WTC11 (cell line): ENCODE data around the gene GPR39. TPM values are rescaled to one million over a fixed set of nuclear protein-coding genes. Genes with fewer than 3 reads are reported as not detected.

Experiments
- ATAC-seq: fragments of 200-7000 bp; cut with Tn5 transposase; 2 replicates; pipeline ENCODE4 v1.10.0; 2021; ENCODE audit warnings: mild to moderate bottlenecking, moderate library complexity
- CTCF ChIA-PET: fragments of 300-600 bp; sonication (Branson Sonifier 250); formaldehyde crosslinking; loops from one replicate; lab custom pipeline; 2021; ENCODE audit warnings: antibody characterized with exemption; lab: Charles Lee
- POLR2A ChIA-PET: fragments of 350-600 bp; sonication (Branson Sonifier 250); formaldehyde crosslinking; loops from one replicate; lab custom pipeline; 2021; ENCODE audit warnings: antibody characterized with exemption; lab: Charles Lee
- DNase-seq: peaks from one replicate; pipeline ENCODE4 v3.0.0; 2021; ENCODE audit warnings: low spot score
- H3K27ac Mint-ChIP-seq: 2 replicates; pipeline ENCODE4 v1.8.0; 2021; ENCODE audit warnings: mixed read lengths
- H3K27me3 Mint-ChIP-seq: 2 replicates; pipeline ENCODE4 v1.8.0; 2021; ENCODE audit warnings: low read depth, mild to moderate bottlenecking, moderate library complexity, mixed read lengths
- H3K36me3 Mint-ChIP-seq: 2 replicates; pipeline ENCODE4 v1.8.0; 2021; ENCODE audit warnings: mixed read lengths
- H3K4me1 Mint-ChIP-seq: 2 replicates; pipeline ENCODE4 v1.8.0; 2022; ENCODE audit warnings: mixed read lengths
- H3K4me3 Mint-ChIP-seq: 2 replicates; pipeline ENCODE4 v1.8.0; 2021; ENCODE audit warnings: mild to moderate bottlenecking, moderate library complexity, mixed read lengths
- H3K9me3 Mint-ChIP-seq: 2 replicates; pipeline ENCODE4 v1.8.0; 2021; ENCODE audit warnings: mixed read lengths
- CREM ChIP-seq: sonication (generic); formaldehyde crosslinking; IDR thresholded peaks from 2 replicates; pipeline ENCODE4 v1.8.1; 2022; ENCODE audit warnings: mild to moderate bottlenecking, missing genetic modification reagents, moderate library complexity
- EMX1 ChIP-seq: fragments of 250-450 bp; sonication (Bioruptor Pico); IDR thresholded peaks from 2 replicates; pipeline ENCODE4 v1.8.0; 2021; ENCODE audit warnings: mild to moderate bottlenecking
- FOXP1 ChIP-seq: sonication (generic); formaldehyde crosslinking; IDR thresholded peaks from 2 replicates; pipeline ENCODE4 v1.8.0; 2022; ENCODE audit warnings: missing genetic modification reagents, mild to moderate bottlenecking, moderate library complexity, borderline replicate concordance
- GABPB1 ChIP-seq: sonication (generic); formaldehyde crosslinking; IDR thresholded peaks from 2 replicates; pipeline ENCODE4 v1.8.1; 2023; ENCODE audit warnings: mild to moderate bottlenecking, missing genetic modification reagents
- NR1H2 ChIP-seq: sonication (generic); formaldehyde crosslinking; IDR thresholded peaks from 2 replicates; pipeline ENCODE4 v1.9.0; 2021; ENCODE audit warnings: mild to moderate bottlenecking, moderate library complexity, missing genetic modification reagents
- RELA ChIP-seq: sonication (generic); formaldehyde crosslinking; IDR thresholded peaks from 2 replicates; pipeline ENCODE4 v1.8.1; 2022; ENCODE audit warnings: missing genetic modification reagents, mild to moderate bottlenecking, borderline replicate concordance
- RORB ChIP-seq: fragments of 250-450 bp; sonication (Bioruptor Pico); IDR thresholded peaks from 2 replicates; pipeline ENCODE4 v1.9.0; 2021; ENCODE audit warnings: mild to moderate bottlenecking
- SP1 ChIP-seq: sonication (generic); formaldehyde crosslinking; conservative IDR thresholded peaks from 2 replicates; pipeline ENCODE4 v1.8.1; 2022; ENCODE audit warnings: missing genetic modification reagents
- ZNF263 ChIP-seq: sonication (generic); formaldehyde crosslinking; IDR thresholded peaks from 2 replicates; pipeline ENCODE4 v1.8.1; 2022; ENCODE audit warnings: low read depth, mild to moderate bottlenecking, moderate library complexity, missing genetic modification reagents
- total RNA-seq: library from RNA; stranded (reverse); gene quantifications from 3 replicates; pipeline ENCODE4 v1.2.3, GENCODE V29; 2021
- TF ChIP-seq, protein P1 (sequence below): sonication (generic); formaldehyde crosslinking; conservative IDR thresholded peaks from 2 replicates; pipeline ENCODE4 v1.8.1; 2022; ENCODE audit warnings: mild to moderate bottlenecking, missing genetic modification reagents
- TF ChIP-seq, protein P2 (sequence below): sonication (generic); formaldehyde crosslinking; IDR thresholded peaks from 2 replicates; pipeline ENCODE4 v1.8.1; 2023; ENCODE audit warnings: mild to moderate bottlenecking, missing genetic modification reagents
- TF ChIP-seq, protein P3 (sequence below): sonication (generic); formaldehyde crosslinking; IDR thresholded peaks from 2 replicates; pipeline ENCODE4 v1.8.0; 2023; ENCODE audit warnings: missing genetic modification reagents
- TF ChIP-seq, protein P4 (sequence below): sonication (generic); formaldehyde crosslinking; IDR thresholded peaks from 2 replicates; pipeline ENCODE4 v1.8.1; 2022; ENCODE audit warnings: mild to moderate bottlenecking, moderate library complexity, missing genetic modification reagents
- TF ChIP-seq, protein P5 (sequence below): sonication (generic); formaldehyde crosslinking; IDR thresholded peaks from 2 replicates; pipeline ENCODE4 v1.8.0; 2022; ENCODE audit warnings: mild to moderate bottlenecking, missing genetic modification reagents
- TF ChIP-seq, protein P6 (sequence below): sonication (generic); formaldehyde crosslinking; IDR thresholded peaks from 2 replicates; pipeline ENCODE4 v1.8.1; 2022; ENCODE audit warnings: low read depth, missing genetic modification reagents, borderline replicate concordance
- TF ChIP-seq, protein P7 (sequence below): sonication (generic); formaldehyde crosslinking; IDR thresholded peaks from 2 replicates; pipeline ENCODE4 v1.8.0; 2022; ENCODE audit warnings: mild to moderate bottlenecking, missing genetic modification reagents

Gene GPR39
- total RNA-seq, 1 experiment from 2014 or later: 0.74 TPM

DNA sequence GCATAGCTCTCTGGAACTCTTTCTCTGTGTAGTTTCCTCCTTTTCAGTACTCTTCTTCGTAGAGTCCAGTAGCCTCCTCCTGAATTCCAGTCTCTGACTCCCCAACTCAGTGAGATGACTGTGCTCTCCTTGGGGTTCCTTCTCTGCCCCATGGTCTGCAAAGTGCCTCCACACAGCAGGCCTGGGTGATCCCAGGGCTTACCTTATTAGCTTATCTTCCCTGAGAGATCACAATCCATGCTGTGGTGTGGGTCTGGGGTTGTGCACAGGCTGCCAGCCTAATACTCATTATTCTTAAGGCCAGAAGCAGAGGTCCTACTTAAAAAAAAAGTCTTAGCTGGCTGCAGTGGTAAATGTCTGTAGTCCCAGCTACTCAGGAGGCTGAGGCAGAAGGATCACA lies 4.6 kb upstream of the GPR39 start:
- Mint-ChIP-seq H3K36me3 (no peaks in the 10 kb centered on the region), H3K9me3 (no peaks in the 10 kb centered on the region), H3K27ac (no peak overlapping the region), H3K4me3 (no peak overlapping the region), H3K4me1 (peaks cover 24% of the 10 kb centered on the region), H3K27me3 (peaks cover 38% of the 10 kb centered on the region)
- CTCF ChIA-PET: no interaction called here
- POLR2A ChIA-PET: no interaction called here
- DNase-seq: no peak
- ATAC-seq: no peak
- TF ChIP-seq RORB: no peak
- no peak for TF ChIP-seq NR1H2
- TF ChIP-seq CREM (CRISPR knock-in tag): no peak
- TF ChIP-seq SP1 (CRISPR knock-in tag): no peak
- TF ChIP-seq, protein P1, sequence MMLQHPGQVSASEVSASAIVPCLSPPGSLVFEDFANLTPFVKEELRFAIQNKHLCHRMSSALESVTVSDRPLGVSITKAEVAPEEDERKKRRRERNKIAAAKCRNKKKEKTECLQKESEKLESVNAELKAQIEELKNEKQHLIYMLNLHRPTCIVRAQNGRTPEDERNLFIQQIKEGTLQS (CRISPR knock-in tag): no peak
- TF ChIP-seq, protein P2, sequence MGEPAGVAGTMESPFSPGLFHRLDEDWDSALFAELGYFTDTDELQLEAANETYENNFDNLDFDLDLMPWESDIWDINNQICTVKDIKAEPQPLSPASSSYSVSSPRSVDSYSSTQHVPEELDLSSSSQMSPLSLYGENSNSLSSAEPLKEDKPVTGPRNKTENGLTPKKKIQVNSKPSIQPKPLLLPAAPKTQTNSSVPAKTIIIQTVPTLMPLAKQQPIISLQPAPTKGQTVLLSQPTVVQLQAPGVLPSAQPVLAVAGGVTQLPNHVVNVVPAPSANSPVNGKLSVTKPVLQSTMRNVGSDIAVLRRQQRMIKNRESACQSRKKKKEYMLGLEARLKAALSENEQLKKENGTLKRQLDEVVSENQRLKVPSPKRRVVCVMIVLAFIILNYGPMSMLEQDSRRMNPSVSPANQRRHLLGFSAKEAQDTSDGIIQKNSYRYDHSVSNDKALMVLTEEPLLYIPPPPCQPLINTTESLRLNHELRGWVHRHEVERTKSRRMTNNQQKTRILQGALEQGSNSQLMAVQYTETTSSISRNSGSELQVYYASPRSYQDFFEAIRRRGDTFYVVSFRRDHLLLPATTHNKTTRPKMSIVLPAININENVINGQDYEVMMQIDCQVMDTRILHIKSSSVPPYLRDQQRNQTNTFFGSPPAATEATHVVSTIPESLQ (CRISPR knock-in tag): no peak
- TF ChIP-seq, protein P3, sequence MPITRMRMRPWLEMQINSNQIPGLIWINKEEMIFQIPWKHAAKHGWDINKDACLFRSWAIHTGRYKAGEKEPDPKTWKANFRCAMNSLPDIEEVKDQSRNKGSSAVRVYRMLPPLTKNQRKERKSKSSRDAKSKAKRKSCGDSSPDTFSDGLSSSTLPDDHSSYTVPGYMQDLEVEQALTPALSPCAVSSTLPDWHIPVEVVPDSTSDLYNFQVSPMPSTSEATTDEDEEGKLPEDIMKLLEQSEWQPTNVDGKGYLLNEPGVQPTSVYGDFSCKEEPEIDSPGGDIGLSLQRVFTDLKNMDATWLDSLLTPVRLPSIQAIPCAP (CRISPR knock-in tag): no peak
- TF ChIP-seq, protein P4, sequence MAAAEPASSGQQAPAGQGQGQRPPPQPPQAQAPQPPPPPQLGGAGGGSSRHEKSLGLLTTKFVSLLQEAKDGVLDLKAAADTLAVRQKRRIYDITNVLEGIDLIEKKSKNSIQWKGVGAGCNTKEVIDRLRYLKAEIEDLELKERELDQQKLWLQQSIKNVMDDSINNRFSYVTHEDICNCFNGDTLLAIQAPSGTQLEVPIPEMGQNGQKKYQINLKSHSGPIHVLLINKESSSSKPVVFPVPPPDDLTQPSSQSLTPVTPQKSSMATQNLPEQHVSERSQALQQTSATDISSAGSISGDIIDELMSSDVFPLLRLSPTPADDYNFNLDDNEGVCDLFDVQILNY: no peak

DNA sequence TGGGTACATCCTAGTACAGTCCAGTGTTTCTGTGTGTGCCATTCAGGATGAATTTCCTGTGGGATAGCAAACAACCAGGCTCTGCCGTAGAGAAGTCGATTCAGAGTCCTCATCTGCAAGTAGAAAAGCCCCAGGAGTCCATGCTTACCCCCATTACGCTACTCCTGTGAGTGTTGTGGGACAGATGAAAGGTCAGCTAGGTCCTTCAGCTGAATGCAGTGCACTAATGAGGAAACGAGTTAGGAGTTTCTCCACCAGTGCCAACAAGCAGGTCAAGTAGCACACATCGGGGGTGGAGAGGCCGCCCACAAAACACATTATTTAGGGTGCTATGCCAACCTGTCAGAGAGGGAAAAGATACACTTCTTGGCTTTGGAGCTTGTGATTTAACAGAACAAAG lies 2.5 kb upstream of the GPR39 start:
- no peak for DNase-seq
- H3K36me3 Mint-ChIP-seq: no peaks in the 10 kb centered on the region
- POLR2A ChIA-PET: no interaction called here
- ATAC-seq: no peak
- H3K27ac Mint-ChIP-seq: no peak overlapping the region
- peaks cover 58% of the 10 kb centered on the region for H3K27me3 Mint-ChIP-seq
- CTCF ChIA-PET: no interaction called here
- peaks cover 23% of the 10 kb centered on the region for H3K4me1 Mint-ChIP-seq
- TF ChIP-seq ZNF263 (no peak), FOXP1 (CRISPR knock-in tag) (no peak)
- TF ChIP-seq, protein P5, sequence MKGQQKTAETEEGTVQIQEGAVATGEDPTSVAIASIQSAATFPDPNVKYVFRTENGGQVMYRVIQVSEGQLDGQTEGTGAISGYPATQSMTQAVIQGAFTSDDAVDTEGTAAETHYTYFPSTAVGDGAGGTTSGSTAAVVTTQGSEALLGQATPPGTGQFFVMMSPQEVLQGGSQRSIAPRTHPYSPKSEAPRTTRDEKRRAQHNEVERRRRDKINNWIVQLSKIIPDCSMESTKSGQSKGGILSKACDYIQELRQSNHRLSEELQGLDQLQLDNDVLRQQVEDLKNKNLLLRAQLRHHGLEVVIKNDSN: no peak
- TF ChIP-seq, protein P6, sequence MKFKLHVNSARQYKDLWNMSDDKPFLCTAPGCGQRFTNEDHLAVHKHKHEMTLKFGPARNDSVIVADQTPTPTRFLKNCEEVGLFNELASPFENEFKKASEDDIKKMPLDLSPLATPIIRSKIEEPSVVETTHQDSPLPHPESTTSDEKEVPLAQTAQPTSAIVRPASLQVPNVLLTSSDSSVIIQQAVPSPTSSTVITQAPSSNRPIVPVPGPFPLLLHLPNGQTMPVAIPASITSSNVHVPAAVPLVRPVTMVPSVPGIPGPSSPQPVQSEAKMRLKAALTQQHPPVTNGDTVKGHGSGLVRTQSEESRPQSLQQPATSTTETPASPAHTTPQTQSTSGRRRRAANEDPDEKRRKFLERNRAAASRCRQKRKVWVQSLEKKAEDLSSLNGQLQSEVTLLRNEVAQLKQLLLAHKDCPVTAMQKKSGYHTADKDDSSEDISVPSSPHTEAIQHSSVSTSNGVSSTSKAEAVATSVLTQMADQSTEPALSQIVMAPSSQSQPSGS (CRISPR knock-in tag): no peak
- no peaks in the 10 kb centered on the region for H3K9me3 Mint-ChIP-seq
- no peak overlapping the region for H3K4me3 Mint-ChIP-seq

DNA sequence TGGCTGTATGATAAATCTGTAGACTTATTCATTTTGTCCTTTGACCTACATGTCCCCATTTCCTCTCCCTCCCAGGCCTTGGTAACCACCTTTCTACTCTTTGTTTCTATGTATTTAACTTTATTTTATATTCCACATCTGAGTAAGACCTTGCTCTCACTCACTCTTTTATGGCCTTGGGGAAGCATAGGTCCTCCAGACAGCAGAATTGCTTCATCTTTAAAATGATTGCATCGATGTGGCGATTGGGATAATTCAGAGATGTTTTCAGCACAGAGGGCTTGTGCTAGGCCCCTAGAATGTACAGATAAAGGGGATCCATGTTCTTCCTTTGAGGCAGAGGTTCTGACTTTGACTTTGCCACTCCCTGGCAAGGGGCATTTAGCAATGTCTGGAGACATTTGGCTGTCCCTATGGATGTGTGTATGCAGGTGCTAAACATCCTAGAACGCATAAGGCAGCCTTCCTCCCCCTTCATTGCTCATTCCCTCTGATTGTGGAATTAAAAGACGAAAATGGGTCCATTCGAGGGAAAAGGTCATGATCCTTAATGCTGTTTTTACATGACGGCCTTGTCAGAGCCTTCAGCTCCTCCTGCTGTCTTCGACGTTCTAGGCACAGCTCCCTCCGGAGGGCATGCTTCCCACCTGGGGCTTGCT lies 1.2 kb upstream of the GPR39 start:
- H3K9me3 Mint-ChIP-seq: no peaks in the 10 kb centered on the region
- TF ChIP-seq GABPB1 (CRISPR knock-in tag) (peak; percentile 84), EMX1 (CRISPR knock-in tag) (no peak), RELA (0 out of 2 replicates have a peak, but pooled peaks have one; percentile 43)
- TF ChIP-seq, protein P7, sequence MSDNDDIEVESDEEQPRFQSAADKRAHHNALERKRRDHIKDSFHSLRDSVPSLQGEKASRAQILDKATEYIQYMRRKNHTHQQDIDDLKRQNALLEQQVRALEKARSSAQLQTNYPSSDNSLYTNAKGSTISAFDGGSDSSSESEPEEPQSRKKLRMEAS (CRISPR knock-in tag): peak; percentile 52; the same call in 1 of the 2 replicates
- H3K4me3 Mint-ChIP-seq: peak overlapping the region; percentile 72
- no peaks in the 10 kb centered on the region for H3K36me3 Mint-ChIP-seq
- H3K27me3 Mint-ChIP-seq: peaks cover 70% of the 10 kb centered on the region
- ATAC-seq (peak; percentile 28), DNase-seq (peak; percentile 32)
- no peak overlapping the region for H3K27ac Mint-ChIP-seq
- peaks cover 36% of the 10 kb centered on the region for H3K4me1 Mint-ChIP-seq
- CTCF ChIA-PET: interaction anchor here (0.7 to 1.5 kb wide), 5 partner anchors 34 to 136 kb away, joined by 3 to 12 read pairs (median 3); no protein-coding TSS in a partner anchor
- POLR2A ChIA-PET: interaction anchor here (1.7 kb wide), 1 partner anchor 63 kb away, joined by 6 read pairs; no protein-coding TSS in a partner anchor
